Measurements from ENCODE around the gene TMEM59L. TPM values are rescaled to one million over a fixed set of nuclear protein-coding genes. Genes with fewer than 3 reads are reported as not detected.

TMEM59L gene
- total and polyA plus RNA-seq, 4 donors: 0.08 to 0.15 (median 0.08) TPM; not detected in 1

DNA sequence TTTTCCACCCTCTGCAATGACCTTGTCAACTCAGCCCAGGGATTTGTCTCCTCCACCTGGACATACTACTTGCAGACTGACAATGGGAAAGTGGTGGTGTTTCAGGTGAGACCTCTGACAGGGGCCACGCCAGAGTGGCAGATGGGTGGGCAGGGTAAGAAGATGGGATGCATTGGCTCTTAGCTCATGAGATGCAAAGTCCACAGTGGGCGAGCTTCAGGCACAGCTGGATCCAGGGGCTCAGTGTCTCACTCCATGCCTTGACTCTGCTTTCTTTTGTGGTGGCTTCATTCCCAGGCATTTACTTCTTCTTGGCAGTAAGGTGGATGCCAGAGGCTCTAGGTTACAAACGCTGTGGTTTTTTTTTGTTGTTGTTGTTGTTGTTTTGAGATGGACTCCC, 3.4 kb downstream of the TMEM59L start:
- H3K27ac ChIP-seq (ENCODE audit: low read depth in 1 of 2, low read length in 2 of 2): no peak overlapping the region
- no peaks in the 10 kb centered on the region for H3K36me3 ChIP-seq (ENCODE audit: control insufficient read depth in 4 of 4, insufficient read depth in 3 of 4, low read depth in 1 of 4, low read length in 3 of 4)
- 81% methylated on average over 3 of the region's 3 CpGs for WGBS
- H3K4me3 ChIP-seq (ENCODE audit: low read depth in 1 of 3, low read length in 3 of 3): no peak overlapping the region
- TF ChIP-seq FOXA1 (IDR thresholded peaks at IDR 0.05): no peak
- no peak for TF ChIP-seq SP1 (IDR thresholded peaks at IDR 0.05)
- no peak for TF ChIP-seq EGR1 (IDR thresholded peaks at IDR 0.05; ENCODE audit: low read depth in 2 of 2)
- no peak for TF ChIP-seq YY1 (IDR thresholded peaks at IDR 0.05)
- no peak for TF ChIP-seq HNF4A (conservative IDR thresholded peaks at IDR 0.05)
- TF ChIP-seq JUND (IDR thresholded peaks at IDR 0.05): no peak
- TF ChIP-seq, protein P1, sequence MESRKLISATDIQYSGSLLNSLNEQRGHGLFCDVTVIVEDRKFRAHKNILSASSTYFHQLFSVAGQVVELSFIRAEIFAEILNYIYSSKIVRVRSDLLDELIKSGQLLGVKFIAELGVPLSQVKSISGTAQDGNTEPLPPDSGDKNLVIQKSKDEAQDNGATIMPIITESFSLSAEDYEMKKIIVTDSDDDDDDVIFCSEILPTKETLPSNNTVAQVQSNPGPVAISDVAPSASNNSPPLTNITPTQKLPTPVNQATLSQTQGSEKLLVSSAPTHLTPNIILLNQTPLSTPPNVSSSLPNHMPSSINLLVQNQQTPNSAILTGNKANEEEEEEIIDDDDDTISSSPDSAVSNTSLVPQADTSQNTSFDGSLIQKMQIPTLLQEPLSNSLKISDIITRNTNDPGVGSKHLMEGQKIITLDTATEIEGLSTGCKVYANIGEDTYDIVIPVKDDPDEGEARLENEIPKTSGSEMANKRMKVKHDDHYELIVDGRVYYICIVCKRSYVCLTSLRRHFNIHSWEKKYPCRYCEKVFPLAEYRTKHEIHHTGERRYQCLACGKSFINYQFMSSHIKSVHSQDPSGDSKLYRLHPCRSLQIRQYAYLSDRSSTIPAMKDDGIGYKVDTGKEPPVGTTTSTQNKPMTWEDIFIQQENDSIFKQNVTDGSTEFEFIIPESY (IDR thresholded peaks at IDR 0.05): no peak
- TF ChIP-seq HNF4G (IDR thresholded peaks at IDR 0.05): no peak
- TF ChIP-seq GABPA (IDR thresholded peaks at IDR 0.05 in 1 of 2, conservative IDR thresholded peaks at IDR 0.05 in 1 of 2): no peak
- TF ChIP-seq TAF1 (conservative IDR thresholded peaks at IDR 0.05): no peak
- no peak for TF ChIP-seq NR2F2 (IDR thresholded peaks at IDR 0.05)
- TF ChIP-seq, protein P2, sequence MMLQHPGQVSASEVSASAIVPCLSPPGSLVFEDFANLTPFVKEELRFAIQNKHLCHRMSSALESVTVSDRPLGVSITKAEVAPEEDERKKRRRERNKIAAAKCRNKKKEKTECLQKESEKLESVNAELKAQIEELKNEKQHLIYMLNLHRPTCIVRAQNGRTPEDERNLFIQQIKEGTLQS (IDR thresholded peaks at IDR 0.05): no peak
- peaks cover 0 to 14% (median 6%) of the 10 kb centered on the region in 4 donors for H3K4me1 ChIP-seq (ENCODE audit: control insufficient read depth in 4 of 4, insufficient read depth in 4 of 4, low read length in 3 of 4)
- H3K27me3 ChIP-seq (ENCODE audit: control insufficient read depth in 4 of 4, insufficient read depth in 4 of 4, low read length in 3 of 4): peaks cover 0 to 18% (median 6%) of the 10 kb centered on the region in 4 donors
- DNase-seq (ENCODE audit: low spot score): no peak
- H3K9ac ChIP-seq (ENCODE audit: low read depth in 1 of 2, low read length in 2 of 2): no peak overlapping the region
- H3K9me3 ChIP-seq (ENCODE audit: control insufficient read depth in 4 of 4, low read length in 3 of 4): no peaks in the 10 kb centered on the region

- Histone ChIP-seq H3K4me3 (ENCODE audit: low read depth in 1 of 3, low read length in 3 of 3) (no peak overlapping the region), H3K27ac (ENCODE audit: low read depth in 1 of 2, low read length in 2 of 2) (no peak overlapping the region), H3K4me1 (ENCODE audit: control insufficient read depth in 4 of 4, insufficient read depth in 4 of 4, low read length in 3 of 4) (peaks cover 0 to 5% (median 3%) of the 10 kb centered on the region in 4 donors), H3K36me3 (ENCODE audit: control insufficient read depth in 4 of 4, insufficient read depth in 3 of 4, low read depth in 1 of 4, low read length in 3 of 4) (no peaks in the 10 kb centered on the region), H3K9me3 (ENCODE audit: control insufficient read depth in 4 of 4, low read length in 3 of 4) (no peaks in the 10 kb centered on the region), H3K9ac (ENCODE audit: low read depth in 1 of 2, low read length in 2 of 2) (no peak overlapping the region), H3K27me3 (ENCODE audit: control insufficient read depth in 4 of 4, insufficient read depth in 4 of 4, low read length in 3 of 4) (peaks cover 0 to 13% (median 3%) of the 10 kb centered on the region in 4 donors)
- TF ChIP-seq GABPA (IDR thresholded peaks at IDR 0.05 in 1 of 2, conservative IDR thresholded peaks at IDR 0.05 in 1 of 2): no peak
- no peak for TF ChIP-seq YY1 (IDR thresholded peaks at IDR 0.05)
- TF ChIP-seq CTCF (IDR thresholded peaks at IDR 0.05; ENCODE audit: low read depth, low read length, missing input control): no peak
- no peak for TF ChIP-seq MAX (IDR thresholded peaks at IDR 0.05)
- TF ChIP-seq JUND (IDR thresholded peaks at IDR 0.05): no peak
- TF ChIP-seq, protein P3, sequence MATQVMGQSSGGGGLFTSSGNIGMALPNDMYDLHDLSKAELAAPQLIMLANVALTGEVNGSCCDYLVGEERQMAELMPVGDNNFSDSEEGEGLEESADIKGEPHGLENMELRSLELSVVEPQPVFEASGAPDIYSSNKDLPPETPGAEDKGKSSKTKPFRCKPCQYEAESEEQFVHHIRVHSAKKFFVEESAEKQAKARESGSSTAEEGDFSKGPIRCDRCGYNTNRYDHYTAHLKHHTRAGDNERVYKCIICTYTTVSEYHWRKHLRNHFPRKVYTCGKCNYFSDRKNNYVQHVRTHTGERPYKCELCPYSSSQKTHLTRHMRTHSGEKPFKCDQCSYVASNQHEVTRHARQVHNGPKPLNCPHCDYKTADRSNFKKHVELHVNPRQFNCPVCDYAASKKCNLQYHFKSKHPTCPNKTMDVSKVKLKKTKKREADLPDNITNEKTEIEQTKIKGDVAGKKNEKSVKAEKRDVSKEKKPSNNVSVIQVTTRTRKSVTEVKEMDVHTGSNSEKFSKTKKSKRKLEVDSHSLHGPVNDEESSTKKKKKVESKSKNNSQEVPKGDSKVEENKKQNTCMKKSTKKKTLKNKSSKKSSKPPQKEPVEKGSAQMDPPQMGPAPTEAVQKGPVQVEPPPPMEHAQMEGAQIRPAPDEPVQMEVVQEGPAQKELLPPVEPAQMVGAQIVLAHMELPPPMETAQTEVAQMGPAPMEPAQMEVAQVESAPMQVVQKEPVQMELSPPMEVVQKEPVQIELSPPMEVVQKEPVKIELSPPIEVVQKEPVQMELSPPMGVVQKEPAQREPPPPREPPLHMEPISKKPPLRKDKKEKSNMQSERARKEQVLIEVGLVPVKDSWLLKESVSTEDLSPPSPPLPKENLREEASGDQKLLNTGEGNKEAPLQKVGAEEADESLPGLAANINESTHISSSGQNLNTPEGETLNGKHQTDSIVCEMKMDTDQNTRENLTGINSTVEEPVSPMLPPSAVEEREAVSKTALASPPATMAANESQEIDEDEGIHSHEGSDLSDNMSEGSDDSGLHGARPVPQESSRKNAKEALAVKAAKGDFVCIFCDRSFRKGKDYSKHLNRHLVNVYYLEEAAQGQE (IDR thresholded peaks at IDR 0.05): no peak
- TF ChIP-seq TAF1 (conservative IDR thresholded peaks at IDR 0.05): no peak
- DNase-seq (ENCODE audit: low spot score): no peak
Measured at GRCh38 chr19:18617562-18617961, 4.9 kb downstream of the TMEM59L start.
